HepG2 (cell line): ENCODE results near the gene COLGALT1. TPM values are rescaled to one million over a fixed set of nuclear protein-coding genes. Genes with fewer than 3 reads are reported as not detected.
A peak's percentile ranks its signal among the peaks of the same experiment; 100 is the strongest.

ENCODE experiments used
- ATAC-seq: fragments of 200-7000 bp; cut with Tn5 transposase; 3 replicates; pipeline ENCODE4 v1.9.1; 2020; ENCODE audit warnings: mild to moderate bottlenecking, moderate library complexity
- BruUV-seq: library from RNA; stranded (reverse); fragments of 400-500 nt; replicated peaks from 2 replicates; lab custom pipeline; 2021; lab: Mats Ljungman, UMichigan
- CTCF ChIA-PET: fragments of 300-600 bp; formaldehyde crosslinking; extraction: SDS; loops from one replicate; lab custom pipeline; 2021; ENCODE audit warnings: low total read pairs, inconsistent platforms, low intra/inter-chr PET ratio; lab: Yijun Ruan, JAX
- POLR2A ChIA-PET: fragments of 350-600 bp; sonication (Branson Sonifier 250); formaldehyde crosslinking; loops from one replicate; lab custom pipeline; 2020; ENCODE audit warnings: antibody characterized with exemption, inconsistent platforms; lab: Yijun Ruan, JAX
- DNase-seq: peaks from one replicate; pipeline ENCODE4 v3.0.0-alpha.2; 2015; ENCODE audit warnings: low spot score
- FAIRE-seq: peaks from 3 replicates; lab custom pipeline; 2011; peaks lifted over from hg19 to GRCh38; lab: Jason Lieb, UNC
- H2AFZ ChIP-seq: one replicate; pipeline ENCODE4 v1.6.1; 2011; ENCODE audit warnings: low read length, inconsistent platforms
- H3K27ac ChIP-seq: fragments of 300-600 bp; 3 replicates; pipeline ENCODE4 v1.8.0; 2011; ENCODE audit warnings: mixed run types, mild to moderate bottlenecking, mixed read lengths, low read length, inconsistent platforms; ENCODE audit not compliant: insufficient read depth; ENCODE audit errors: extremely low read length
- H3K27me3 ChIP-seq, 2 experiments: fragments of 200-600 bp in 1 of 2; 2 replicates in 1 of 2; 3 replicates in 1 of 2; pipeline versions ENCODE4 v1.6.0 to v1.8.0; 2011; ENCODE audit warnings: low read length in 2 of 2, mild to moderate bottlenecking in 2 of 2, moderate library complexity in 2 of 2, inconsistent platforms in 1 of 2; ENCODE audit not compliant: insufficient read depth in 2 of 2, control insufficient read depth in 1 of 2
- H3K36me3 ChIP-seq, 2 experiments: fragments of 200-600 bp in 1 of 2; replicated peaks in 1 of 2; 2 replicates in 1 of 2; 3 replicates in 1 of 2; pipeline versions ENCODE4 v1.5.1 to v1.8.0; 2011; ENCODE audit warnings: low read length in 2 of 2, inconsistent platforms in 1 of 2; ENCODE audit not compliant: insufficient read depth in 2 of 2, control insufficient read depth in 1 of 2
- H3K4me1 ChIP-seq: 2 replicates; pipeline ENCODE4 v1.5.1; 2012; ENCODE audit warnings: low read length, inconsistent platforms; ENCODE audit not compliant: insufficient read depth
- H3K4me2 ChIP-seq: 2 replicates; pipeline ENCODE4 v1.6.0; 2011; ENCODE audit warnings: low read depth, low read length, inconsistent platforms
- H3K4me3 ChIP-seq, 3 experiments: fragments of 200-600 bp in 1 of 3; sonication (generic), shearing (Covaris generic) in 1 of 3; replicated peaks in 1 of 3; 2 replicates each; pipeline ENCODE4 v1.5.1; 2011 to 2016; ENCODE audit warnings: low read length in 3 of 3, inconsistent platforms in 2 of 3, low read depth in 2 of 3, mild to moderate bottlenecking in 2 of 3, control low read depth in 1 of 3, mixed read lengths in 1 of 3; ENCODE audit not compliant: insufficient read depth in 1 of 3
- H3K79me2 ChIP-seq: one replicate; pipeline ENCODE4 v1.6.1; 2011; ENCODE audit warnings: low read length, inconsistent platforms; ENCODE audit not compliant: insufficient read depth
- H3K9ac ChIP-seq: 2 replicates; pipeline ENCODE4 v1.6.0; 2011; ENCODE audit warnings: mild to moderate bottlenecking, low read depth, low read length, inconsistent platforms; ENCODE audit not compliant: insufficient read depth
- H3K9me3 ChIP-seq: 2 replicates; pipeline ENCODE4 v1.5.1; 2012; ENCODE audit warnings: mild to moderate bottlenecking, low read length
- H4K20me1 ChIP-seq: 2 replicates; pipeline ENCODE4 v1.6.0; 2011; ENCODE audit warnings: inconsistent platforms, mild to moderate bottlenecking, low read length, moderate library complexity; ENCODE audit not compliant: insufficient read depth
- CHD4 ChIP-seq: fragments of 200-600 bp; sonication (generic); IDR thresholded peaks from 2 replicates; pipeline ENCODE4 v1.7.0; 2017; ENCODE audit warnings: mild to moderate bottlenecking, low read length, borderline replicate concordance
- FOXC1 ChIP-seq: sonication (generic); formaldehyde crosslinking; IDR thresholded peaks from 2 replicates; pipeline ENCODE4 v1.8.0; 2022; ENCODE audit warnings: mild to moderate bottlenecking, missing genetic modification reagents, borderline replicate concordance
- LBX2 ChIP-seq: sonication (generic); formaldehyde crosslinking; IDR thresholded peaks from 2 replicates; pipeline ENCODE4 v1.5.0; 2020; ENCODE audit warnings: missing genetic modification reagents, mild to moderate bottlenecking, borderline replicate concordance
- LCORL ChIP-seq, 2 experiments: fragments of 450-650 bp in 1 of 2; sonication (generic) in 1 of 2; formaldehyde crosslinking in 1 of 2; IDR thresholded peaks; 2 replicates each; pipeline versions ENCODE4 v1.5.0 to v1.6.1; 2017 to 2020; ENCODE audit warnings: antibody characterized with exemption in 1 of 2, missing genetic modification reagents in 1 of 2
- SMARCE1 ChIP-seq: fragments of 450-650 bp; IDR thresholded peaks from 2 replicates; pipeline ENCODE4 v1.6.1; 2017; ENCODE audit warnings: borderline replicate concordance
- ZMYM3 ChIP-seq: sonication (generic); formaldehyde crosslinking; IDR thresholded peaks from 2 replicates; pipeline ENCODE4 v1.5.1; 2020; ENCODE audit warnings: mild to moderate bottlenecking, missing genetic modification reagents
- ZNF441 ChIP-seq: sonication (generic); formaldehyde crosslinking; IDR thresholded peaks from 2 replicates; pipeline ENCODE4 v1.7.0; 2021; ENCODE audit warnings: missing genetic modification reagents, borderline replicate concordance
- ZNF574 ChIP-seq: sonication (generic); formaldehyde crosslinking; IDR thresholded peaks from 2 replicates; pipeline ENCODE4 v1.4.0; 2020; ENCODE audit warnings: missing genetic modification reagents
- WGBS: methylation state at CpG from one replicate; pipeline ENCODE4 v1.1.6; 2017; ENCODE audit warnings: low lambda C conversion rate; 5-methylcytosine and 5-hydroxymethylcytosine counted together
- in situ Hi-C: cut with HindIII; loops from 2 replicates; pipeline ENCODE4 v1.10.0; 2017; ENCODE audit warnings: low pct_unique_long_range_greater_than_20kb; ENCODE audit not compliant: extremely low pct_ligation_motif_present
- intact Hi-C: fragments of 100-400 bp; cut with micrococcal nuclease; formaldehyde crosslinking; loops from one replicate; pipeline ENCODE4 v1.10.0; 2022; ENCODE audit not compliant: unreplicated experiment
- polyA plus RNA-seq, 8 experiments: library from polyadenylated mRNA; depleted of rRNA in 3 of 8; stranded (reverse) in 7 of 8; unstranded in 1 of 8; fragments of >200 nt; fragmentation: Illumina TruSeq in 4 of 8; extraction: Trizol in 4 of 8; gene quantifications; 2 replicates each; pipeline versions ENCODE4 v1.2.1 to v1.2.3, GENCODE V29; 2011 to 2016; ENCODE audit warnings: low read depth in 4 of 8, missing spikeins in 1 of 8, mixed read lengths in 1 of 8; ENCODE audit not compliant: insufficient read depth in 1 of 8
- total RNA-seq, 5 experiments: library from RNA; depleted of rRNA; stranded (reverse); fragments of >200 nt; fragmentation: Illumina TruSeq; extraction: Trizol; gene quantifications; 2 replicates each; pipeline ENCODE4 v1.2.3, GENCODE V29; 2016; ENCODE audit warnings: low read depth in 1 of 5
- TF ChIP-seq, protein P1 (sequence below): sonication (generic); formaldehyde crosslinking; IDR thresholded peaks from 2 replicates; pipeline ENCODE4 v1.4.0; 2020; ENCODE audit warnings: missing genetic modification reagents, borderline replicate concordance
- TF ChIP-seq, protein P2 (sequence below): sonication (generic); formaldehyde crosslinking; IDR thresholded peaks from 2 replicates; pipeline ENCODE4 v1.8.0; 2022; ENCODE audit warnings: missing genetic modification reagents, mild to moderate bottlenecking, inconsistent platforms, borderline replicate concordance
- TF ChIP-seq, protein P3 (sequence below), 2 experiments: IDR thresholded peaks; 2 replicates each; pipeline ENCODE4 v1.6.1; 2011 to 2012; ENCODE audit warnings: low read length in 2 of 2, borderline replicate concordance in 1 of 2, low read depth in 1 of 2, mild to moderate bottlenecking in 1 of 2, moderate library complexity in 1 of 2

The COLGALT1 gene
- total and polyA plus RNA-seq, 2 of the 13 experiments (the other 11 are each of a cell fraction or from before 2014, with no cell fraction given), result 58.0 to 211 TPM

DNA sequence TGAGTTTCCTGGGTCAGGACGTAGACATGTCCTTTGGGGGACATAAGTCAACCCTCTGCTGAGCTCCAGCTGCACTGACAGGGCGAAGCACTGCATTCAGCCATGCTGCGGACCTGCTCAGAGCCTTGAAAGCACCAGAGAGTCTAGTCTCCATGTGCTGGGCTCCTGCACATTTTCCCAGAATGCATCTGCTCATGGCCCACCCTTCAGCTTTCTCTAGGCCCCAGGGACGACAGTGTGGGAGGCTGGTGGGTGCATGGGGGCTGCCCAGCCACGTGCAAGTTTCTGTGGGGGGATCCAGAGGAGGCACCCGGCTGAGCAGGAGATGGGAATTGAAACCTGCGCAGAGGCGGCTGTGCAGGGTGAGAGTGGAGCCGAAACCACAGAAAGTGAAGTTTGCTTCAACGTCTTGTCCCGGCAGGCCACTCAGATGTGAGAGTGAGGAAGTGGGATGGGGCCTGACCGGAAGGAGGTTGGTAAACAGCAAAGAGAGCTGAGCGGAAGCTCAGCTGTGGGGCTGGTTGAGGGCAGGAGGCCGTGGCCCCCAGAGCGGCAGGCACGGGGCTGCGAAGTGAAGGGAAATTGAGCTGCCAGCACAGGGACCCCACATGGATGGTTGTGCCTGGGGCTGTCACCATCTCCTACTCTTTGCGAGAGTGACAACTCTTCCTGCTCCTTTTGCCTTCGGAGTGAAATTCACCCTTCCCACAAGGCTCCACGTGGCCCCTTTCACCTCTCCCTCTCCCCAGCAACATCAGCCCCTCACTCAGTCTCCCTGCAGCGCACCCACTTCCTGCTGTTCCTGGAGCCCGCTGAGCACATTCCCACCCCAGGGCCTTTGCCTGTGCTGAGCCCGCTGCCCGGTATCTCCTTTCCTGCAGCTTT, 32.2 kb upstream of the COLGALT1 start (continued):
- TF ChIP-seq LBX2 (no peak), SMARCE1 (no peak), FOXC1 (no peak), ZNF574 (CRISPR knock-in tag) (no peak), ZNF441 (CRISPR knock-in tag) (no peak)
- TF ChIP-seq, protein P1, sequence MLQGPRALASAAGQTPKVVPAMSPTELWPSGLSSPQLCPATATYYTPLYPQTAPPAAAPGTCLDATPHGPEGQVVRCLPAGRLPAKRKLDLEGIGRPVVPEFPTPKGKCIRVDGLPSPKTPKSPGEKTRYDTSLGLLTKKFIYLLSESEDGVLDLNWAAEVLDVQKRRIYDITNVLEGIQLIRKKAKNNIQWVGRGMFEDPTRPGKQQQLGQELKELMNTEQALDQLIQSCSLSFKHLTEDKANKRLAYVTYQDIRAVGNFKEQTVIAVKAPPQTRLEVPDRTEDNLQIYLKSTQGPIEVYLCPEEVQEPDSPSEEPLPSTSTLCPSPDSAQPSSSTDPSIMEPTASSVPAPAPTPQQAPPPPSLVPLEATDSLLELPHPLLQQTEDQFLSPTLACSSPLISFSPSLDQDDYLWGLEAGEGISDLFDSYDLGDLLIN (CRISPR knock-in tag), result no peak

GRCh38 chr19:17524651-17525050, 30.8 kb upstream of the COLGALT1 start:
- Histone ChIP-seq H3K36me3 (no peaks in the 10 kb centered on the region), H3K9me3 (no peaks in the 10 kb centered on the region), H3K4me1 (peaks cover 23% of the 10 kb centered on the region), H3K27ac (no peak overlapping the region), H4K20me1 (no peaks in the 10 kb centered on the region), H3K27me3 (0 out of 5 replicates have a peak, but pooled peaks cover 1 to 3% of the 10 kb centered on the region in 2 experiments), H3K4me2 (no peak overlapping the region), H3K9ac (no peak overlapping the region), H3K79me2 (no peaks in the 10 kb centered on the region), H2AFZ (no peak overlapping the region), H3K4me3 (no peak overlapping the region)
- 60% methylated on average over 1 of the region's 4 CpGs for WGBS
- in situ Hi-C loops, result no loop called here
- ChIA-PET POLR2A (no interaction called here), CTCF (no interaction called here)
- FAIRE-seq (no peak), DNase-seq (no peak), ATAC-seq (no peak)
- intact Hi-C loops, result no loop called here
- no TSS peak for BruUV-seq
- TF ChIP-seq, protein P2, sequence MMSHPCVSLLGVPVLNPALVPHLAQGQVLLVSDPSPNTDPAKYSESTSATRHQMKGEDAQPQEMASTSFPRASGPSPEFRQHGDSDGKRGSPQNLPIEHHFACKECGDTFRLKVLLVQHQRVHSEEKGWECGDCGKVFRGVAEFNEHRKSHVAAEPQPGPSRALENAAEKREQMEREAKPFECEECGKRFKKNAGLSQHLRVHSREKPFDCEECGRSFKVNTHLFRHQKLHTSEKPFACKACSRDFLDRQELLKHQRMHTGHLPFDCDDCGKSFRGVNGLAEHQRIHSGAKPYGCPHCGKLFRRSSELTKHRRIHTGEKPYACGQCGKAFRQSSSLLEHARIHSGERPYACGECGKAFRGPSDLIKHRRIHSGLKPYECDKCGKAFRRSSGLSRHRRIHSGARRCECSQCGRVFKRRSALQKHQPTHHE (CRISPR knock-in tag), result no peak
- TF ChIP-seq ZMYM3 (CRISPR knock-in tag) (peak; percentile 92), CHD4 (no peak), LCORL (IDR thresholded peaks at IDR 0.05) (no peak), LCORL (CRISPR knock-in tag; IDR thresholded peaks at IDR 0.05) (no peak)
- TF ChIP-seq, protein P3, sequence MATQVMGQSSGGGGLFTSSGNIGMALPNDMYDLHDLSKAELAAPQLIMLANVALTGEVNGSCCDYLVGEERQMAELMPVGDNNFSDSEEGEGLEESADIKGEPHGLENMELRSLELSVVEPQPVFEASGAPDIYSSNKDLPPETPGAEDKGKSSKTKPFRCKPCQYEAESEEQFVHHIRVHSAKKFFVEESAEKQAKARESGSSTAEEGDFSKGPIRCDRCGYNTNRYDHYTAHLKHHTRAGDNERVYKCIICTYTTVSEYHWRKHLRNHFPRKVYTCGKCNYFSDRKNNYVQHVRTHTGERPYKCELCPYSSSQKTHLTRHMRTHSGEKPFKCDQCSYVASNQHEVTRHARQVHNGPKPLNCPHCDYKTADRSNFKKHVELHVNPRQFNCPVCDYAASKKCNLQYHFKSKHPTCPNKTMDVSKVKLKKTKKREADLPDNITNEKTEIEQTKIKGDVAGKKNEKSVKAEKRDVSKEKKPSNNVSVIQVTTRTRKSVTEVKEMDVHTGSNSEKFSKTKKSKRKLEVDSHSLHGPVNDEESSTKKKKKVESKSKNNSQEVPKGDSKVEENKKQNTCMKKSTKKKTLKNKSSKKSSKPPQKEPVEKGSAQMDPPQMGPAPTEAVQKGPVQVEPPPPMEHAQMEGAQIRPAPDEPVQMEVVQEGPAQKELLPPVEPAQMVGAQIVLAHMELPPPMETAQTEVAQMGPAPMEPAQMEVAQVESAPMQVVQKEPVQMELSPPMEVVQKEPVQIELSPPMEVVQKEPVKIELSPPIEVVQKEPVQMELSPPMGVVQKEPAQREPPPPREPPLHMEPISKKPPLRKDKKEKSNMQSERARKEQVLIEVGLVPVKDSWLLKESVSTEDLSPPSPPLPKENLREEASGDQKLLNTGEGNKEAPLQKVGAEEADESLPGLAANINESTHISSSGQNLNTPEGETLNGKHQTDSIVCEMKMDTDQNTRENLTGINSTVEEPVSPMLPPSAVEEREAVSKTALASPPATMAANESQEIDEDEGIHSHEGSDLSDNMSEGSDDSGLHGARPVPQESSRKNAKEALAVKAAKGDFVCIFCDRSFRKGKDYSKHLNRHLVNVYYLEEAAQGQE (IDR thresholded peaks at IDR 0.05; ENCODE audit: borderline replicate concordance in 1 of 2, low read depth in 1 of 2, low read length in 2 of 2), result no peak
